HEK293 (cell line): ENCODE data around the gene NLE1.

Source experiments
- BCL11B ChIP-seq: fragments of 450-650 bp; formaldehyde crosslinking; IDR thresholded peaks from 2 replicates; pipeline ENCODE4 v1.5.1; 2016; ENCODE audit warnings: low read depth, missing biosample characterization, missing genetic modification characterization
- ZSCAN23 ChIP-seq: fragments of 450-650 bp; formaldehyde crosslinking; IDR thresholded peaks from 2 replicates; pipeline ENCODE4 v1.5.1; 2016; ENCODE audit warnings: missing biosample characterization, missing genetic modification characterization
- TF ChIP-seq, protein P1 (sequence below): fragments of 450-650 bp; formaldehyde crosslinking; IDR thresholded peaks from 2 replicates; pipeline ENCODE4 v1.5.1; 2016; ENCODE audit warnings: missing biosample characterization, missing genetic modification characterization

DNA sequence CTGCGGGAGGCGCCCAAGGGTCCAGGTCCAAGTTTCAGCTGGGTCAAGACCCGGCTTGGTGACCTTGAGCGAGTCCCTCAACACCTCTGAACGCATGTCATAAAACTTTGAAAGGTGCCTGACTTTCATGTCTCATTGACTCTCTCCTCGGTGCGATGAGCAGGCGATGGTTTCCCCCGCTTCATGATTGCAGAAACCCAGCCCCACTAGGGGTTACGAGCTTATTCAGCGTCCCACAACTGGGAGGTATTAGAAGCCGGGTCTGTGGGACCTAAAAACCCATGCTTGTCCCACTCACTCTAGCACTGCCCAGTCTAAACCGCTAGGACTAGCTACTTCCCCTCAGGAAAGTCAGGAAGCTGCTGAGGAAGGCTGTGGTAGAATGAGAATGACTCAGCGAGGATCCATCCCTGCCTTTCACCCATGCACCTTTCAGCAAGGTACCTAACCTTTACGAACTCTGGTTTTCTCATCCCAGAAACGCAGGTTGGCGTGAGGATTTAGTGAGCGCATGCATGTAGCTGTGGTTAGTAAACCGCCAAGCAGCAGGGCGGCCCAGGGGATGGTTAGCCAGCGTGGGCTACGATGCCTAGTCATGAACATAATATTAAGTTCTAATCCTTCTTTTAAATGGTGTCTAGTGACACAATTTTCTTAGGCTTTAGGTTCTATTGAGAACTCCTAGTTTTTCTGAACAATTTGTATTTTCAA, 52.4 kb downstream of the NLE1 start:
- TF ChIP-seq BCL11B (tag by site-specific recombination), result no peak
- TF ChIP-seq, protein P1, sequence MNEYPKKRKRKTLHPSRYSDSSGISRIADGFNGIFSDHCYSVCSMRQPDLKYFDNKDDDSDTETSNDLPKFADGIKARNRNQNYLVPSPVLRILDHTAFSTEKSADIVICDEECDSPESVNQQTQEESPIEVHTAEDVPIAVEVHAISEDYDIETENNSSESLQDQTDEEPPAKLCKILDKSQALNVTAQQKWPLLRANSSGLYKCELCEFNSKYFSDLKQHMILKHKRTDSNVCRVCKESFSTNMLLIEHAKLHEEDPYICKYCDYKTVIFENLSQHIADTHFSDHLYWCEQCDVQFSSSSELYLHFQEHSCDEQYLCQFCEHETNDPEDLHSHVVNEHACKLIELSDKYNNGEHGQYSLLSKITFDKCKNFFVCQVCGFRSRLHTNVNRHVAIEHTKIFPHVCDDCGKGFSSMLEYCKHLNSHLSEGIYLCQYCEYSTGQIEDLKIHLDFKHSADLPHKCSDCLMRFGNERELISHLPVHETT, result no peak
- no peak for TF ChIP-seq ZSCAN23
